Stimulated activated effector memory CD8-positive, alpha-beta T cell treated with anti-CD3 and anti-CD28 coated beads, Interleukin-12 subunit alpha, Interleukin-12 subunit beta, amount 100 ng/mL, for 72 hours (primary cell): Measurements from ENCODE around the gene ALDH7A1.
A peak's percentile ranks its signal among the peaks of the same experiment; 100 is the strongest.
"Not testable (repeated sequence)": the region's sequence is repeated elsewhere in the genome, so short reads cannot be mapped to it uniquely, and the experiment has no call there.

Source experiments
- ATAC-seq: fragments of 150-1000 bp; cut with Tn5 transposase; 2 replicates; pipeline ENCODE4 v1.10.0; 2021
- DNase-seq, 2 donors: peaks; one replicate each; pipeline ENCODE4 v3.0.0; 2021 to 2022; ENCODE audit warnings: low spot score in 2 of 2
- H3K27ac Mint-ChIP-seq: one replicate; pipeline ENCODE4 v1.8.0; 2022; ENCODE audit warnings: mild to moderate bottlenecking, mixed read lengths
- H3K36me3 Mint-ChIP-seq: one replicate; pipeline ENCODE4 v1.8.0; 2022; ENCODE audit warnings: mild to moderate bottlenecking, mixed read lengths
- H3K4me1 Mint-ChIP-seq: one replicate; pipeline ENCODE4 v1.8.0; 2022; ENCODE audit warnings: mixed read lengths
- H3K4me3 Mint-ChIP-seq: one replicate; pipeline ENCODE4 v1.8.0; 2022; ENCODE audit warnings: mild to moderate bottlenecking, mixed read lengths
- H3K9me3 Mint-ChIP-seq: one replicate; pipeline ENCODE4 v1.8.0; 2022; ENCODE audit warnings: mixed read lengths

The ALDH7A1 gene

GRCh38 chr5:126603402-126603991, 8.5 kb upstream of the ALDH7A1 start:
- peaks cover 26% of the 10 kb centered on the region for H3K4me1 Mint-ChIP-seq
- no peaks in the 10 kb centered on the region for H3K9me3 Mint-ChIP-seq
- H3K4me3 Mint-ChIP-seq: no peak overlapping the region
- DNase-seq (no peak), ATAC-seq (no peak)
- peaks cover 76% of the 10 kb centered on the region for H3K36me3 Mint-ChIP-seq
- peak overlapping the region; percentile 48 for H3K27ac Mint-ChIP-seq

GRCh38 chr5:126600631-126601511, 5.9 kb upstream of the ALDH7A1 start, which contains the start of gene PHAX:
TSS of gene PHAX (plus strand) at chr5:126600947. CDS start at chr5:126600963, 16 bp downstream.
- Mint-ChIP-seq H3K4me1 (peaks cover 22% of the 10 kb centered on the region), H3K36me3 (peaks cover 50% of the 10 kb centered on the region)
- peak; percentile 95 for ATAC-seq

GRCh38 chr5:126599971-126600630, 5.1 kb upstream of the ALDH7A1 start:
- not testable (repeated sequence) for ATAC-seq, DNase-seq, H3K9me3 Mint-ChIP-seq
- Mint-ChIP-seq H3K4me1 (peaks cover 23% of the 10 kb centered on the region), H3K27ac (peak overlapping the region; percentile 46), H3K4me3 (peak overlapping the region; percentile 72), H3K36me3 (peaks cover 42% of the 10 kb centered on the region)

More at GRCh38 chr5:126600631-126601511, 5.9 kb upstream of the ALDH7A1 start, which contains the start of gene PHAX:
- Mint-ChIP-seq H3K27ac (peak within 1 kb of the TSS; percentile 46), H3K4me3 (peak within 1 kb of the TSS; percentile 72), H3K9me3 (no peaks in the 10 kb centered on the region)
- peak; percentile 70 to 86 for DNase-seq

GRCh38 chr5:126599499-126599898, 4.5 kb upstream of the ALDH7A1 start:
- Mint-ChIP-seq H3K9me3 (no peaks in the 10 kb centered on the region), H3K4me1 (peaks cover 28% of the 10 kb centered on the region), H3K4me3 (no peak overlapping the region), H3K36me3 (peaks cover 36% of the 10 kb centered on the region), H3K27ac (no peak overlapping the region)
- no peak for DNase-seq
- ATAC-seq: no peak

- Mint-ChIP-seq H3K4me1 (peaks cover 22% of the 10 kb centered on the region), H3K9me3 (no peaks in the 10 kb centered on the region), H3K4me3 (no peak overlapping the region), H3K27ac (no peak overlapping the region), H3K36me3 (peaks cover 13% of the 10 kb centered on the region)
- ATAC-seq: no peak
- DNase-seq: no peak
Observed at GRCh38 chr5:126597156-126597555, 2.1 kb upstream of the ALDH7A1 start.

GRCh38 chr5:126595486-126596083, 566 bp upstream of the ALDH7A1 start:
- DNase-seq (no peak), ATAC-seq (no peak)
- Mint-ChIP-seq H3K27ac (no peak overlapping the region), H3K9me3 (no peaks in the 10 kb centered on the region), H3K4me1 (peaks cover 19% of the 10 kb centered on the region), H3K4me3 (peak overlapping the region; percentile 77), H3K36me3 (peaks cover 4% of the 10 kb centered on the region)

GRCh38 chr5:126591549-126591948, 3.5 kb downstream of the ALDH7A1 start:
- Mint-ChIP-seq H3K9me3 (no peaks in the 10 kb centered on the region), H3K27ac (no peak overlapping the region), H3K36me3 (no peaks in the 10 kb centered on the region), H3K4me1 (peaks cover 14% of the 10 kb centered on the region), H3K4me3 (no peak overlapping the region)
- no peak for ATAC-seq
- no peak for DNase-seq

- H3K9me3 Mint-ChIP-seq: no peaks in the 10 kb centered on the region
- no peak for ATAC-seq
- H3K36me3 Mint-ChIP-seq: no peaks in the 10 kb centered on the region
- DNase-seq: no peak
- H3K27ac Mint-ChIP-seq: no peak overlapping the region
- no peak overlapping the region for H3K4me3 Mint-ChIP-seq
- peaks cover 7% of the 10 kb centered on the region for H3K4me1 Mint-ChIP-seq
Observed at GRCh38 chr5:126589536-126590297, 5.3 kb downstream of the ALDH7A1 start.

- Mint-ChIP-seq H3K4me3 (no peak overlapping the region), H3K9me3 (no peaks in the 10 kb centered on the region), H3K4me1 (no peaks in the 10 kb centered on the region), H3K27ac (no peak overlapping the region), H3K36me3 (no peaks in the 10 kb centered on the region)
- no peak for ATAC-seq
- no peak for DNase-seq
Observed at GRCh38 chr5:126587551-126588390, 7.2 kb downstream of the ALDH7A1 start.

GRCh38 chr5:126583761-126584160, 11.3 kb downstream of the ALDH7A1 start:
- ATAC-seq (no peak), DNase-seq (no peak)
- Mint-ChIP-seq H3K4me3 (no peak overlapping the region), H3K4me1 (no peaks in the 10 kb centered on the region), H3K36me3 (no peaks in the 10 kb centered on the region), H3K27ac (no peak overlapping the region), H3K9me3 (no peaks in the 10 kb centered on the region)

- no peak overlapping the region for H3K27ac Mint-ChIP-seq
- DNase-seq: no peak
- no peaks in the 10 kb centered on the region for H3K4me1 Mint-ChIP-seq
- H3K36me3 Mint-ChIP-seq: no peaks in the 10 kb centered on the region
- no peak for ATAC-seq
- H3K9me3 Mint-ChIP-seq: no peaks in the 10 kb centered on the region
- H3K4me3 Mint-ChIP-seq: no peak overlapping the region
Observed at GRCh38 chr5:126579716-126580115, 15.3 kb downstream of the ALDH7A1 start.

- H3K27ac Mint-ChIP-seq: no peak overlapping the region
- no peaks in the 10 kb centered on the region for H3K4me1 Mint-ChIP-seq
- DNase-seq: no peak
- H3K4me3 Mint-ChIP-seq: no peak overlapping the region
- H3K36me3 Mint-ChIP-seq: no peaks in the 10 kb centered on the region
- ATAC-seq: no peak
- no peaks in the 10 kb centered on the region for H3K9me3 Mint-ChIP-seq
Observed at GRCh38 chr5:126577415-126577814, 17.6 kb downstream of the ALDH7A1 start.

GRCh38 chr5:126576974-126577373, 18.0 kb downstream of the ALDH7A1 start:
- Mint-ChIP-seq H3K4me3 (no peak overlapping the region), H3K4me1 (no peaks in the 10 kb centered on the region), H3K9me3 (no peaks in the 10 kb centered on the region), H3K36me3 (no peaks in the 10 kb centered on the region), H3K27ac (no peak overlapping the region)
- no peak for ATAC-seq
- no peak for DNase-seq

- ATAC-seq: no peak
- no peak for DNase-seq
- Mint-ChIP-seq H3K36me3 (no peaks in the 10 kb centered on the region), H3K27ac (no peak overlapping the region), H3K4me3 (no peak overlapping the region), H3K4me1 (no peaks in the 10 kb centered on the region), H3K9me3 (no peaks in the 10 kb centered on the region)
Observed at GRCh38 chr5:126575644-126576043, 19.4 kb downstream of the ALDH7A1 start.
